Measurements from ENCODE around the gene PGBD2. TPM values are rescaled to one million over a fixed set of nuclear protein-coding genes. Genes with fewer than 3 reads are reported as not detected.

PGBD2 gene
- total and polyA plus RNA-seq, 9 of the 15 experiments (the other 6 are each of a cell fraction or from before 2014, with no cell fraction given), result 11.9 to 21.8 (median 14.7) TPM

GRCh38 chr1:248873993-248874533 lies 32.0 kb upstream of the PGBD2 start (continued):
- TF ChIP-seq PREB (CRISPR knock-in tag; IDR thresholded peaks at IDR 0.05) (0 out of 2 replicates have a peak, but pooled peaks have one; percentile 74), SNAPC5 (CRISPR knock-in tag; IDR thresholded peaks at IDR 0.05) (no peak), POLR3G (IDR thresholded peaks at IDR 0.05; ENCODE audit: extremely low read depth, insufficient read length, insufficient replicate concordance) (no peak), ZBTB1 (CRISPR knock-in tag; IDR thresholded peaks at IDR 0.05; ENCODE audit: borderline replicate concordance, low read depth) (no peak), PYGO2 (tag; IDR thresholded peaks at IDR 0.05) (no peak), SETDB1 (IDR thresholded peaks at IDR 0.05; ENCODE audit: low read length) (no peak), GATA2 (CRISPR knock-in tag; IDR thresholded peaks at IDR 0.05) (no peak), HDAC3 (IDR thresholded peaks at IDR 0.05; ENCODE audit: borderline replicate concordance, partially characterized antibody) (peak; percentile 33), ZNF24 (IDR thresholded peaks at IDR 0.05) (peak; percentile 87), ZNF444 (CRISPR knock-in tag; IDR thresholded peaks at IDR 0.05) (no peak), RBBP5 (IDR thresholded peaks at IDR 0.05; ENCODE audit: borderline replicate concordance, insufficient read depth, low read length, poor library complexity, severe bottlenecking) (no peak), TSC22D4 (tag; IDR thresholded peaks at IDR 0.05) (no peak), RREB1 (CRISPR knock-in tag; IDR thresholded peaks at IDR 0.05) (peak; percentile 16; the same call in 1 of the 2 replicates), ZNF197 (CRISPR knock-in tag; IDR thresholded peaks at IDR 0.05; ENCODE audit: low read depth) (0 out of 2 replicates have a peak, but pooled peaks have one; percentile 41), ZNF639 (CRISPR knock-in tag; conservative IDR thresholded peaks at IDR 0.05 in 1 of 2, IDR thresholded peaks at IDR 0.05 in 1 of 2) (peak in 1 of 2 experiments; percentile 68; a peak in 2 of 4 replicates), MTA1 (IDR thresholded peaks at IDR 0.05; ENCODE audit: borderline replicate concordance) (no peak)
- TF ChIP-seq, protein P1, sequence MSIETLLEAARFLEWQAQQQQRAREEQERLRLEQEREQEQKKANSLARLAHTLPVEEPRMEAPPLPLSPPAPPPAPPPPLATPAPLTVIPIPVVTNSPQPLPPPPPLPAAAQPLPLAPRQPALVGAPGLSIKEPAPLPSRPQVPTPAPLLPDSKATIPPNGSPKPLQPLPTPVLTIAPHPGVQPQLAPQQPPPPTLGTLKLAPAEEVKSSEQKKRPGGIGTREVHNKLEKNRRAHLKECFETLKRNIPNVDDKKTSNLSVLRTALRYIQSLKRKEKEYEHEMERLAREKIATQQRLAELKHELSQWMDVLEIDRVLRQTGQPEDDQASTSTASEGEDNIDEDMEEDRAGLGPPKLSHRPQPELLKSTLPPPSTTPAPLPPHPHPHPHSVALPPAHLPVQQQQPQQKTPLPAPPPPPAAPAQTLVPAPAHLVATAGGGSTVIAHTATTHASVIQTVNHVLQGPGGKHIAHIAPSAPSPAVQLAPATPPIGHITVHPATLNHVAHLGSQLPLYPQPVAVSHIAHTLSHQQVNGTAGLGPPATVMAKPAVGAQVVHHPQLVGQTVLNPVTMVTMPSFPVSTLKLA (conservative IDR thresholded peaks at IDR 0.05), result peak; percentile 30 to 45; a peak in 2 of 4 replicates
